Measurements from ENCODE around the gene TRAM2.

- no peak for TF ChIP-seq CTCF (IDR thresholded peaks at IDR 0.05; ENCODE audit: extremely low read depth in 1 of 2, insufficient read depth in 1 of 2, low read depth in 1 of 2, low read length in 2 of 2)
- no peak for TF ChIP-seq JUN (IDR thresholded peaks at IDR 0.05; ENCODE audit: borderline replicate concordance, insufficient read depth, insufficient read length, low read depth)
- TF ChIP-seq EZH2 (IDR thresholded peaks at IDR 0.05; ENCODE audit: borderline replicate concordance, low read depth, low read length, severe bottlenecking), result no peak
- TF ChIP-seq POLR2AphosphoS5 (IDR thresholded peaks at IDR 0.05; ENCODE audit: insufficient read depth, low read depth, low read length), result no peak
- TF ChIP-seq MYC (IDR thresholded peaks at IDR 0.05; ENCODE audit: low read depth, low read length), result no peak
These were observed 19.2 kb downstream of the TRAM2 start for GRCh38 chr6:52557389-52558265.

Data from endothelial cell of umbilical vein (primary cell).